Ureter (tissue), 1 donor: ENCODE measurements around the gene ACR. TPM values are rescaled to one million over a fixed set of nuclear protein-coding genes. Genes with fewer than 3 reads are reported as not detected.
"Not testable (repeated sequence)": the region's sequence is repeated elsewhere in the genome, so short reads cannot be mapped to it uniquely, and the experiment has no call there.

Experiments
- DNase-seq: peaks from one replicate; pipeline ENCODE4 v3.0.0-alpha.2; 2020; ENCODE audit warnings: low spot score
- total RNA-seq: library from RNA; stranded (reverse); gene quantifications from one replicate; pipeline ENCODE4 v1.2.4, GENCODE V29; 2023
- donor health status: DM: yes; HTN: yes; CAD: no.

Gene ACR
- total RNA-seq, 1 donor from 2014 or later, result 1.7 TPM

DNA sequence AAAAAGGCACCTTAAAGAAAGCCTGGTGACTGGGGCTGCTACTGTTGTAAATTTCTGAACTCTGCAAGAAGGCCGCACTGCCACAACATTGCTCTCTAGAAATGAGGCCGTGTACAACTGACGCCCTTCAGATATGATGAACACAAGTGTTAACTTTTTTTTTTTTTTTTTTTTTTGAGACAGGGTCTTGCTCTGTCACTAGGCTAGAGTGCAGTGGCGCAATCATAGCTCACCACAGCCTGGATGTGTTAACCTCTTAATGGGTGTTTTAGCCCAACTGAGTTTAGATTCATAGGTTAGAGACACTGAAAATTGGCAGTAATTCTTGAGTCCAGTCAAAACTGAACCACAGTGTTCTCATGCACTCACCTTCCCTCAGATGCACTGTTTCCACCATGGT lies 42.2 kb downstream of the ACR start:
- not testable (repeated sequence) for DNase-seq

DNA sequence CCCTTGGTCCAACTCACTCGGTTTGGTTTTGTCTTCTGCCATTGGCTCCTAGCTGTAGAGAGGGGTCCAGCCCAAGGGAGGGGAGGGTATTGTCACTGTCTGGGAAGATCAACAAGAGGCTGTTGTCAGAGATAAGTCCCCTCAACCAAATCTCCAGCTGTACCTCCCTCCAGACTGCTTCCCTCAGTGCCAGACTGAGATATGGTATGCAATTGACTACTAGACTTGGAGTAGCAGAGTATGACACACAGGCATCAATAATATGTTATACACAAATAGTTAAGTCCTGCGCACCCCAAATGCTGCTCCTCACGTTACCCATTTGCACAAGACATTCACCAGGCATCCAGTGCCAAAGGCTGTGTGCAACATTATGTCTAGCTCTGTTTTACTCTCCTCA lies 44.2 kb downstream of the ACR start:
- DNase-seq, result not testable (repeated sequence)

DNA sequence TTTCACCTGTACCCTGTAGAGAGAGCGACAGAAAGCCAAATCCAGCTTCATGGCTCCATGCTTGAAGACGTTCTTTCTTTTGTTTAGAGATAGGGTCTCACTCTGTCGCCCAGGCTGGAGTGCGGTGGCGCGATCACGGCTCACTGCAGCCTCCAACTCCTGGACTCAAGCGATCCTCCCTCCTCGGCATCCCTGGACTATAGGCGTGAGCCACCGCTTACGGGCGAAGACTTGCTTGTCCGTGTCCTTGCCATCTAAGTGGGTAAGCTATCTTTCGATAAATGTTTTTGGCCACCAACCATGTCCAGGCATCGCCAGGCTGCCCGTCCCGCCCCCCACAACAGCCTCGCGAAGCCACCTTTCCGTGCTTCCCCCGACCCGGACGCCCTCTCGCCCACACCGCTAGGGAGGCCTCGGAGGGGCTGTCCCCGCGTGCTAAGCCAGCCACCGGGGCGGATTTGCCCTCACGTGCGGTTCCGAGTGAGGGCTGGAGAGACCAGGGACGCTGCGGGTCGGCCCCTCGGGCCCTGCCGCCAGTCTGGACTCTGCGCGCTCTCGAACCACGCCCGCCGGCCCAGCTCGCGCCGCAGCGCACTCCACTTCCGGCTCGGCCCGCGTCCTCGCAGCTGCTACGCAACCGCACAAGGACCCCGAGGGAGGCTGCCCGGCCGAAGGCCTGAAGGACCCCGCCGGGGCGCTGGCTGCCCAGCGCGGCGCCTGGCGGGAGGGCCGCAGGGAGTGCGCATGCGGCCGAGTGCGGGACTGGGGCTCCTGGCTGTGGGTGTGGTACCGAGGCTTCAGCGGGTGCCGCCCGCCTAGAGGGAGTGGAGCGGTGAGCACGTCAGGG lies 45.3 kb downstream of the ACR start, which contains the start of gene RABL2B:
TSS of gene RABL2B (minus strand) at position 604 of the 847 bp plus-strand sequence. CDS start 1,342 bp downstream, outside the sequence.
- peak; percentile 88 for DNase-seq

GRCh38 chr22:50783880-50784276 lies 45.9 kb downstream of the ACR start:
- DNase-seq, result not testable (repeated sequence)

DNA sequence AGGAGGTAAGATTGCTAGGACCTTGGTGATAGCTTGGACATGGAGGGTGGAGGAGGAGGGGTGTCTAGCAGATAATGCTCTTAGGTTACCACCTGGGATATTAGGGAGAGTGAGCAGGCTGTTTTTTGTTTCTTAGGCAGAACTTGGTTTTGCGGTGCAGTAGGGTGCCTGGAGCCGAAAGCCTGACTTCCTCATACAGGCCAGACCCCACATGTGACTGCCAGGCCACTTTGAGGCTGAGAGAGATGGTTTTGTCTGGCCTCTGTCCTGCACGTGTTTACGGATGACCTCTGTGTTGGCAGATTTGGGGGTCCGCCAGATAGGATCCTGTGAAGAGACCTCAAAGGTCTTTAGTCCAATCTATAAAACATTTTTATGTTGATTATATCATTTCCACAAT lies 47.3 kb downstream of the ACR start:
- DNase-seq, result not testable (repeated sequence)

GRCh38 chr22:50786936-50787335 lies 48.9 kb downstream of the ACR start:
- not testable (repeated sequence) for DNase-seq

Other genes starting within 250 kb of the ACR start
- gene LMF2, start 230.5 kb upstream of the ACR start, total RNA-seq, result 63.6 TPM
- 37.7 TPM for gene NCAPH2, start 230.0 kb upstream of the ACR start, total RNA-seq
- not detected for gene SCO2, start 212.6 kb upstream of the ACR start, total RNA-seq
- gene TYMP, start 208.2 kb upstream of the ACR start, total RNA-seq, result 37.9 TPM
- 1.2 TPM for gene KLHDC7B, start 192.3 kb upstream of the ACR start, total RNA-seq
- not detected for gene SYCE3, start 175.3 kb upstream of the ACR start, total RNA-seq
- 62.3 TPM for gene CPT1B, start 159.8 kb upstream of the ACR start, total RNA-seq
- 98.0 TPM for gene CHKB, start 155.4 kb upstream of the ACR start, total RNA-seq
- gene MAPK8IP2, start 137.4 kb upstream of the ACR start, total RNA-seq, result 0.83 TPM
- 61.9 TPM for gene ARSA, start 110.1 kb upstream of the ACR start, total RNA-seq
- 37.1 TPM for gene SHANK3, start 65.4 kb upstream of the ACR start, total RNA-seq
- 44.3 TPM for gene RABL2B, start 45.4 kb downstream of the ACR start, total RNA-seq